Transverse colon (tissue), 4 donors: ENCODE results near the gene C12orf75. TPM values are rescaled to one million over a fixed set of nuclear protein-coding genes. Genes with fewer than 3 reads are reported as not detected.

Source experiments
- DNase-seq: peaks from one replicate; pipeline ENCODE4 v3.0.0-alpha.2; 2019
- H3K27ac ChIP-seq, 4 donors: fragments of 200-600 bp; sonication (generic); 2 replicates each; pipeline ENCODE4 v1.5.1; 2016 to 2018; ENCODE audit warnings: inconsistent platforms in 4 of 4
- H3K27me3 ChIP-seq: fragments of 200-600 bp; sonication (generic); 2 replicates; pipeline ENCODE4 v1.5.1; 2017; ENCODE audit warnings: inconsistent platforms
- H3K36me3 ChIP-seq, 4 donors: fragments of 200-600 bp; sonication (generic); 2 replicates each; pipeline ENCODE4 v1.5.1; 2017 to 2019; ENCODE audit warnings: inconsistent platforms in 4 of 4
- H3K4me1 ChIP-seq, 4 donors: fragments of 200-600 bp; sonication (generic); 2 replicates each; pipeline ENCODE4 v1.5.1; 2017 to 2020; ENCODE audit warnings: inconsistent platforms in 4 of 4
- H3K4me3 ChIP-seq, 4 donors: fragments of 200-600 bp; sonication (generic); 1 replicate in 1 of 4; 2 replicates in 3 of 4; pipeline versions ENCODE4 v1.5.1 to v1.6.1; 2017 to 2019; ENCODE audit warnings: inconsistent platforms in 4 of 4
- H3K9me3 ChIP-seq, 2 donors: fragments of 200-600 bp; sonication (generic); 2 replicates each; pipeline ENCODE4 v1.5.1; 2017 to 2019; ENCODE audit warnings: inconsistent platforms in 2 of 2
- EP300 ChIP-seq: sonication (generic); formaldehyde crosslinking; IDR thresholded peaks from one replicate; pipeline ENCODE4 v1.6.1; 2017; ENCODE audit warnings: antibody characterized with exemption, low read depth
- POLR2A ChIP-seq: fragments of 450-650 bp; IDR thresholded peaks from one replicate; pipeline ENCODE4 v1.6.1; 2016; ENCODE audit warnings: antibody characterized with exemption, mild to moderate bottlenecking, moderate library complexity
- POLR2AphosphoS5 ChIP-seq, 3 donors: sonication (generic); formaldehyde crosslinking; IDR thresholded peaks; one replicate each; pipeline ENCODE4 v1.6.1; 2016; ENCODE audit warnings: antibody characterized with exemption in 3 of 3
- WGBS, 2 donors: methylation state at CpG; one replicate each; pipeline ENCODE4 v1.1.5; 2018; ENCODE audit warnings: low coverage in 1 of 2; 5-methylcytosine and 5-hydroxymethylcytosine counted together
- in situ Hi-C, 4 donors: fragments of 200-750 bp; cut with MboI; loops; one replicate each; pipeline versions ENCODE4 v1.15.0 to v1.15.1; 2017; ENCODE audit warnings: low sequenced_read_pairs in 3 of 4, low pct_ligation_motif_present in 1 of 4, low pct_unique_long_range_greater_than_20kb in 1 of 4
- intact Hi-C: fragments of 100-400 bp; cut with DNase I; formaldehyde crosslinking; loops from one replicate; pipeline ENCODE4 v1.15.1; 2023; ENCODE audit warnings: low total_unique reads
- total RNA-seq, 4 donors: library from RNA; depleted of rRNA; stranded (reverse); fragments of >200 nt; gene quantifications; one replicate each; pipeline ENCODE4 v1.1.0, GENCODE V29; 2016
- TF ChIP-seq, protein P1 (sequence below), 5 experiments: fragments of 200-600 bp in 3 of 5; fragments of 450-650 bp in 2 of 5; sonication (generic) in 3 of 5; IDR thresholded peaks; 1 replicate in 2 of 5; 2 replicates in 3 of 5; pipeline ENCODE4 v1.5.1; 2016 to 2017; ENCODE audit warnings: antibody characterized with exemption in 5 of 5, inconsistent platforms in 3 of 5, mild to moderate bottlenecking in 2 of 5, moderate library complexity in 1 of 5

Gene C12orf75
- total RNA-seq, 4 donors from 2014 or later, result 14.1 to 120 (median 70.6) TPM

DNA sequence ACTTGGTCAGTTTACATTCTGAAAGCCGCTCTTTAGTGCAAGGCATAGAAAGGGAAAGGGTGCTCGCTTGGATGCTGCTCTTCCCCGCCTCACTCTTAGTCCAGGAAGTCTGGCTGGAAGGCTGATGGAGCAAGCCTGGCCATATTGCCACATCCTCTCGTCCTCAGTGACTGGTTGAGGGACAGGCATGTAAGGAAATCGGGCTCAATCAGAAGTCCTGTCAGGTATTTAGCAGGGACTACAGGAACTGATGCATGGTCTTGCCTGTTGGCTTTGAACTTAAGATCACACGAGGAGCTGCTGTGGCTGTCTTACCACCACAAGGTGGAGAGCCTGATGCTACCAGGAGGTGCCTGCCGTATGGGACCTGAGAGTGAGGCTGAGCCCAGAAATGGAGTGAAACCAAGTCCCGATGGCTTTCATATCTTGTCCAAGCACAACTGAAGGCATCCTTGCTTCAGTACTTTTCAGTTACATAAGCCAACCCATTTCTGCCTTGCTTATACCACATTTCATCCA is 10.7 kb upstream of the C12orf75 start:
- no peak overlapping the region for H3K4me3 ChIP-seq
- WGBS, 2 donors, result 80 to 83% methylated on average over 2 to 8 of the region's 8 CpGs
- TF ChIP-seq POLR2A (no peak), POLR2AphosphoS5 (IDR thresholded peaks at IDR 0.05) (no peak), EP300 (no peak)
- TF ChIP-seq, protein P1, sequence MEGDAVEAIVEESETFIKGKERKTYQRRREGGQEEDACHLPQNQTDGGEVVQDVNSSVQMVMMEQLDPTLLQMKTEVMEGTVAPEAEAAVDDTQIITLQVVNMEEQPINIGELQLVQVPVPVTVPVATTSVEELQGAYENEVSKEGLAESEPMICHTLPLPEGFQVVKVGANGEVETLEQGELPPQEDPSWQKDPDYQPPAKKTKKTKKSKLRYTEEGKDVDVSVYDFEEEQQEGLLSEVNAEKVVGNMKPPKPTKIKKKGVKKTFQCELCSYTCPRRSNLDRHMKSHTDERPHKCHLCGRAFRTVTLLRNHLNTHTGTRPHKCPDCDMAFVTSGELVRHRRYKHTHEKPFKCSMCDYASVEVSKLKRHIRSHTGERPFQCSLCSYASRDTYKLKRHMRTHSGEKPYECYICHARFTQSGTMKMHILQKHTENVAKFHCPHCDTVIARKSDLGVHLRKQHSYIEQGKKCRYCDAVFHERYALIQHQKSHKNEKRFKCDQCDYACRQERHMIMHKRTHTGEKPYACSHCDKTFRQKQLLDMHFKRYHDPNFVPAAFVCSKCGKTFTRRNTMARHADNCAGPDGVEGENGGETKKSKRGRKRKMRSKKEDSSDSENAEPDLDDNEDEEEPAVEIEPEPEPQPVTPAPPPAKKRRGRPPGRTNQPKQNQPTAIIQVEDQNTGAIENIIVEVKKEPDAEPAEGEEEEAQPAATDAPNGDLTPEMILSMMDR (IDR thresholded peaks at IDR 0.05), result no peak
- H3K36me3 ChIP-seq, result no peaks in the 10 kb centered on the region
- no peak for DNase-seq
- H3K9me3 ChIP-seq, result no peaks in the 10 kb centered on the region
- H3K27ac ChIP-seq, result no peak overlapping the region
- in situ Hi-C loops, result no loop called here
- intact Hi-C loops, result no loop called here
- H3K4me1 ChIP-seq, result peaks cover 0 to 32% (median 13%) of the 10 kb centered on the region in 4 donors
- H3K27me3 ChIP-seq, result no peaks in the 10 kb centered on the region

DNA sequence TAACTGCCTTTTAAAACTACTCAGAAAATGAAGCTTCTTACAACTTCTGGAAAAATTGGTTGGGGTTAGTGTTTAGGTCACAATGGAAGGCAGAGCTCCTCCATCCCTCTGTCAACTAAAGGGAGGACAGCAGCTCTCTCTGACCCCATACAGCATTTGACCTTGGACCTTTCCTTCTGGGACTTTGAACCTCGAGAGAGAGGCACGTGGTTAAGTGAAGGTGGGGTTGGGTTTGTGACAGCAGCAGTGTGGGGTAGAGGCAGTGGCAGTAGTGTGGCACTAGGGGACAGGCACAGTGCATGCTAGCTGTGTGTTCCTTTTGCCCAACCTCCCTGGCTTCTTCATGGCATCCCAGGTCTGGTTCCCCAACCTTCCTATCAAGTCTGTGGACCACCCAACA is 9.4 kb upstream of the C12orf75 start:
- Histone ChIP-seq H3K4me3 (no peak overlapping the region), H3K36me3 (no peaks in the 10 kb centered on the region), H3K4me1 (peaks cover 0 to 27% (median 13%) of the 10 kb centered on the region in 4 donors), H3K27me3 (no peaks in the 10 kb centered on the region), H3K27ac (no peak overlapping the region), H3K9me3 (no peaks in the 10 kb centered on the region)
- intact Hi-C loops (no loop called here), in situ Hi-C loops (no loop called here)
- DNase-seq, result no peak
- 10 to 23% methylated on average over 2 of the region's 2 CpGs for WGBS, 2 donors
- TF ChIP-seq EP300 (no peak), POLR2A (no peak), POLR2AphosphoS5 (IDR thresholded peaks at IDR 0.05) (no peak)
- TF ChIP-seq, protein P1 (IDR thresholded peaks at IDR 0.05), result no peak

DNA sequence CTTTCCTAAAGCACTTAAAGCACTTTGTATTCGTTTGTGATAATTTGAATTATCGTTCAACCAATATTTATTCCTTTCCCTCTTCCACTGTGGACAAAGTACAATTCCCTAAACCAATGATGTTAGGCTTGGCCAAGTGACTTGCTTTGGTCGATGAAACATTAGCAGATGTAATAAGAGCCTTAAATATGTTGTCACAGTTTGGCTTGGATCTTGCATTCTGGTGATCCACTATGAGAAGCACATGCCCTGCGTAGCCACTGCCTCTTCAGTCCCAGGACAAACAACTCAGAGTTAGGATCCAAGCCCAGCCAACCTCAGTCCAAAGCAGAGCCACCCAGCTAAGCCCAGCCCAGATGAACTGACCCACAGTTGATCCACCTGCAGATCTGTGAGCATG is 8.4 kb upstream of the C12orf75 start:
- H3K4me3 ChIP-seq, result no peak overlapping the region
- no peaks in the 10 kb centered on the region for H3K9me3 ChIP-seq
- intact Hi-C loops (no loop called here), in situ Hi-C loops (no loop called here)
- TF ChIP-seq POLR2AphosphoS5 (IDR thresholded peaks at IDR 0.05) (no peak), EP300 (no peak), POLR2A (no peak)
- TF ChIP-seq, protein P1 (IDR thresholded peaks at IDR 0.05), result no peak
- 83 to 91% methylated on average over 2 to 4 of the region's 4 CpGs for WGBS, 2 donors
- H3K4me1 ChIP-seq, result peaks cover 0 to 20% (median 12%) of the 10 kb centered on the region in 4 donors
- no peaks in the 10 kb centered on the region for H3K36me3 ChIP-seq
- no peak overlapping the region for H3K27ac ChIP-seq
- H3K27me3 ChIP-seq, result no peaks in the 10 kb centered on the region
- no peak for DNase-seq

DNA sequence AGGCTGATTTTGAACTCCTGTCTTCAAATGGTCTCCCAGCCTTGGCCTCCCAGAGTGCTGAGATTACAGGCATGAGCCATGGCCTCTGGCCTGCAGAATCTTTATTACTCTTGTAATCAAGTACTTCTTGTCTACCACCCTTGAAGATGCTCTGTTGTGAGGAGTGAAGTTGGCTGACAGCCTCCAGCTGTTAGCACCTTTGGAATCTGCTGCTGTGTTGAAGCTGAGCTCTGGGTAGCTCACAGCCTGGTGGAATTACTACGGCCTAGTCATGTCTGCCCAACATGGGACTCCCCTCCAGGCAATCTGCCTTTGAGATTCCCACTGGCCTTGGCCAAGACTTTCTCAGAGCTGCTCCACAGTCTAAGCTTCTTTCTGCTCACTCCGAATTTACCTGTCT is 5.8 kb upstream of the C12orf75 start:
- in situ Hi-C loops (no loop called here), intact Hi-C loops (no loop called here)
- no peak for DNase-seq
- Histone ChIP-seq H3K36me3 (no peaks in the 10 kb centered on the region), H3K4me3 (no peak overlapping the region), H3K27ac (no peak overlapping the region), H3K9me3 (no peaks in the 10 kb centered on the region), H3K4me1 (no peaks in the 10 kb centered on the region), H3K27me3 (no peaks in the 10 kb centered on the region)
- TF ChIP-seq POLR2AphosphoS5 (IDR thresholded peaks at IDR 0.05) (no peak), EP300 (no peak), POLR2A (no peak)
- TF ChIP-seq, protein P1 (IDR thresholded peaks at IDR 0.05), result no peak
- WGBS, 2 donors, result 89% methylated on average over 2 of the region's 2 CpGs; no CpG with 5 or more reads in 1 of the 2 donors
